GM13977 (cell line): ENCODE results near the gene MYLIP.

ENCODE experiments used
- DNase-seq: peaks from one replicate; pipeline ENCODE4 v3.0.0; 2012; ENCODE audit warnings: low spot score
- CTCF ChIP-seq: IDR thresholded peaks from 2 replicates; pipeline ENCODE4 v1.5.1; 2012; ENCODE audit warnings: mild to moderate bottlenecking, control low read depth; ENCODE audit not compliant: insufficient read depth; ENCODE audit errors: extremely low read depth, missing control alignments
- in situ Hi-C: fragments of 300-500 bp; cut with MboI; formaldehyde crosslinking; loops from one replicate; pipeline ENCODE4 v1.12.0; 2022; ENCODE audit warnings: low sequenced_read_pairs, low pct_unique_long_range_greater_than_20kb, mixed read lengths, inconsistent platforms; ENCODE audit not compliant: unreplicated experiment

MYLIP gene

GRCh38 chr6:16136621-16137450 lies 8.0 kb downstream of the MYLIP start:
- no peak for DNase-seq
- in situ Hi-C loops, result no loop called here
- TF ChIP-seq CTCF, result no peak

GRCh38 chr6:16137451-16137801 lies 8.5 kb downstream of the MYLIP start:
- in situ Hi-C loops, result no loop called here
- no peak for DNase-seq
- TF ChIP-seq CTCF, result no peak

GRCh38 chr6:16139556-16139955 lies 10.7 kb downstream of the MYLIP start:
- DNase-seq, result no peak
- no peak for TF ChIP-seq CTCF
- in situ Hi-C loops, result no loop called here

GRCh38 chr6:16140607-16141006 lies 11.7 kb downstream of the MYLIP start:
- in situ Hi-C loops, result no loop called here
- no peak for DNase-seq
- TF ChIP-seq CTCF, result no peak

GRCh38 chr6:16141514-16141913 lies 12.6 kb downstream of the MYLIP start:
- TF ChIP-seq CTCF, result no peak
- no peak for DNase-seq
- in situ Hi-C loops, result no loop called here

- in situ Hi-C loops, result no loop called here
- no peak for TF ChIP-seq CTCF
- no peak for DNase-seq
Observed at GRCh38 chr6:16145038-16145437, 16.2 kb downstream of the MYLIP start.

- DNase-seq, result no peak
- TF ChIP-seq CTCF, result no peak
- in situ Hi-C loops, result no loop called here
Observed at GRCh38 chr6:16146028-16146427, 17.1 kb downstream of the MYLIP start.
